HL-60/S4 treated with phorbol 12-myristate 13-acetate at 8.2 ng/mL for 4 days and 3 days (cell line): Measurements from ENCODE around the gene RXFP1.

ENCODE experiments used
- in situ Hi-C: fragments of 300-500 bp; cut with MboI; formaldehyde crosslinking; loops from 2 replicates; pipeline ENCODE4 v1.15.0; 2022; ENCODE audit warnings: low sequenced_read_pairs

The RXFP1 gene

DNA sequence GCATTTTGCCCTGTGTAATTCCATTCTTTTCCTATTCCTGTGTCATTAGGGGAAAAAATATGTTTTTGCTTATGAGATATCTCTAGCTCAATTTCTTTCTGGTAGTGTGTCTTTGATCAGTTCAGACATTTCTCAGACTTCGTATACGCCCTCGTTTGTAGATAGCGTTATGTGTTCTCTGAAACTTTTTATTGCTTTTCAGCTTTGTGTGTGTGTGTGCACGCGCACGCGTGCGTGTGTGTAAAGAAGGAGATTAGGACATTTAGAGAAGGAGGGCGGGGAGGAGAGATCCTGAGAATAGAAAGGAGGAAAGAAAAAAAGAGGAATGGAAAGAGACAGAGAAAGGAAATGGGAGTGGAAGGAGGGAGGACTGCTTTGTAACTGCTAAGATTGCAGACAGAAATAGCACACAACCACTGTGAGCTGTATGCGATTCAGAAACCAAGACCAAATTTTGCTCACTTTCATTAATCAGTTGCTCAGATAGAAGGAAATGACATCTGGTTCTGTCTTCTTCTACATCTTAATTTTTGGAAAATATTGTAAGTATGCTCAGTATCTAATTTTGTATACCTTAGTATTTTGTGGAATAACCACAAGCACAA is at the start of gene RXFP1:
Gene RXFP1 (plus strand): TSS at position 399 of the 605 bp plus-strand sequence. CDS start 95 bp downstream, at position 494.
- in situ Hi-C loops, result no loop called here

DNA sequence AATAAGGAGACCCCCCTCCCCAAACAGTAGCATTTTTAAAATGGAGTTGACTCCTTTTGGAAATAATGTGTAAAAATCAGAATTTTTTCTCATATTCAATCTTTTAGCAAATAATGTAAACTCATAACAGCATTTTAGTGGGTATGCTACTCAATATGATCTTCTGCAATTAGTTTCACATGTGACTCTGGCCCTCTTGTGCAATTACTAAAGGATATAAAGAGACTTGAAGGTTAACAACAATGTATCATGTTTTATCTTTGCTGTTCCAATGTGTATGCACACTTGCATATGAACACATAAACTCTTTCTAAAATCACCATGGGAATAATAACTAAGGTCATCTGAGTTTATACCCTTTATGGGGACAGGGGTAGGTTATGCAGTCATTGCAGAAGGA is 39.9 kb upstream of the RXFP1 start:
- in situ Hi-C loops, result loop anchor here (25.0 kb wide), 1 partner anchor 130 kb away; no protein-coding TSS in a partner anchor

DNA sequence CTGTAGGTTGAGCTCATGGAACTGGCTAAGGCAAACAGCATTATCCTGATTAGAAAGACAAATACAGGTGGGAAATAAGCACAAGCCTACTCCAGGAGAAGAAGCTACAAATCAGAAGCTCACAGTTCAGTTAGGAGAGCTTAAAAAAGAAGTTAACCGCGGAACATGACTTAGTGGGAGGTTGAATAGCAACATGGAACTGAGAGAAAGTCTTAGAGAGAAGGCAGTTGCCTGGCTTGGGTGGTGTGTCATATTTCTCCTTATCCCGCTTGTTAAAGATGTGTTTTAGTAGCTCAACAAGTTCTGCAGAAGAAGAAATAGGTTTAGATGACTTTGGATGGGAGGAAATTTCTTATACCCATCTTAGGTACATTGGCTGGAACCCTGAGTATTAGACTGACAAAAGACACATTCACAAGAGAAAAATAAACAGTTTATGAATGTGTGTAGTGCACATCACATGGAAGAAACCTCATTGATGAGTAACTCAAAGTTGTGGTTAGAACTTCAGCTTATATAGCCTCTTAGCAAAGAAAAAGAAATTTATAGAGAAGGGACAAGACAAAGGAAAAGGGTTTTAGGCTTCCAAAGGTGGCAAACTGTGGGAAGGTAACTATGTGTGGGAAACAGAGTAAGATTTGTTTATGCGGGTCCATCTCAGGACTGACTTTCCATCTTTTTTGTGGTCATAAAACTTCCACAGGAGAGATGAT is 37.4 kb upstream of the RXFP1 start:
- in situ Hi-C loops, result loop anchor here (25.0 kb wide), 1 partner anchor 128 kb away; no protein-coding TSS in a partner anchor

DNA sequence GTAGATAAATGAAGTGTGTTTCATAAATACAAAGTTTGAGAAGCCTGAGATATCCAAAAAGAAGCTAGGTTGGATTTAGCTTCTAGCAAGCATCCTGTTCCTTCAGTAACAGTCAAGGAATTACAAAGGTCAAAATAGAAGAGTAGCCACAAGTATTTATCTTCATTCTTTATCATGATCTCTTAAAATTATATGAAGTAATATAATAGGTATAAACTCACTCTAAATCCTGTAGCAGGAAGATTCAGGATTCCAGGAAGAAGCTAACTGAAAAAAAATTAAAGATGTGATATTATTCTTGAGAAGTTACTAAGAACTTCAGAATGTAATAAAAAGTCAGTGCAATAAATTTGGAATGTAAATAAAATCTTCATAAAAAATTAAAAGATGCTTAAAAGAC is 31.1 kb upstream of the RXFP1 start:
- in situ Hi-C loops, result loop anchor here (25.0 kb wide), 1 partner anchor 122 kb away; no protein-coding TSS in a partner anchor

DNA sequence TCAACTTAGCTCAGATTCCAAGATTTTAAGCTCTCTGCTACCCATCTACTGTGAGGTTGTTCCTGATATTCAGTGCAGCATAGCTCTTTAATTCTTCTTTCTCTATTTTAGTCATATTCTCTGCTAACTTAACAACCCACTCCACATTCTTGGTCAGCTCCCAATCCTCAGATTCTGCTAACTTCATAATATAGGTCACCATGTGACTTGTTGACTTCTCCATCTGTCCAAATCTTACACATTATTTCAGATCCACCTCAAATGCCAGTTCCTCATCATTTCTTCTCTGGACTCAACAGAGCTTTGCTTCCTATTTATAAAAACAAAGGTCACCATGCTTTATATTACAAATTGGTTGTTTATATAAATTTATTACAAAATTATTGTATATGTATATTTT is 29.3 kb upstream of the RXFP1 start:
- in situ Hi-C loops, result loop anchor here (25.0 kb wide), 1 partner anchor 120 kb away; no protein-coding TSS in a partner anchor

DNA sequence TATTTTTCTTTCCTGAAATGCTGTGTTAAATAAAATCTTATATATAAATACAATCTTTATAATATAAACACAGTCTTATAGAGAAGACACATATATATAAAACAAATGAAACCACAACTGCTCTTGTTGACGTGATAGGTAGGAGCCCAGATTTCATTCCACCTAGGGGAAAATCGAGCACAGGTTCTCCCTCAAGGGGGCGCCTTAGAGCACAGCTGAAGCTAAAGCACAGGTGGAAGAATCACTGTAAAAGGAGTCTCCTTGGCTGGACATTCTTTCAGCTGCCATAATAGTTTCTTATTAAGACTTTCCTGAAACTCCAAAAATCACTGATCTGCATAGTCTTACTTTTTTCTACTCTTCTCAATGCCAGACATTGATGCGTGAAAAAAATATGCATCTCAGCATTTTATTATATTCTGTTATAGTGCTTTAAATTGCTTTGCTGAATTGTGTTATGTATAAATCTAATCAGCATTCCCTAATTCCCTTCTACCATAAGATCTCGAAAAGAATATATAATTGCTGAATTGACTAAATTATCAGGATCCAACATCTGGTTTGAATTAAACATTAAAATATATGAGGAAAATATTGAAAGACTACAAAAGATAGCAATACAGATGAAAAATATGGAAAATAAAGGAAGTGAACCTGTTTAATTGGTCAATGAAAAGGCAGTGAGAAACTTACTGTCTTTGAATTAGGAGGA is 25.5 kb upstream of the RXFP1 start:
- in situ Hi-C loops, result loop anchor here (25.0 kb wide), 1 partner anchor 116 kb away; no protein-coding TSS in a partner anchor

DNA sequence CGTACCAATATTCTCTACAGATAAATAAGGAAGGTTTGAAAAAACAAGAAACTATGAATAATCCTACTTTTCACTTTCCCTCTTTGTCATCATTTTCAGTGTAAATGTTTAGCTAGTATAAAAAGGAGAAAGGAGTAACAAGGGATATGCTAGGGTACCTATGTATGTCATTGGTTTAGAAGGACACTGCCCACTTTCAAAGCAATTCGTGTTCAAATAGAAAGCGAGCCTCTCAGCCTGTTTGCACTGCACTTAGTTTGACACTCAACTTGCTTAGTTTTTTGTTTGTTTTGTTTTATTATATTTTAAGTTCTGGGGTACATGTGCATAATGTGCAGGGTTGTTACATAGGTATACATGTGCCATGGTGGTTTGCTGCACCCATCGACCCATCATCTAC is 21.6 kb upstream of the RXFP1 start:
- in situ Hi-C loops, result no loop called here

DNA sequence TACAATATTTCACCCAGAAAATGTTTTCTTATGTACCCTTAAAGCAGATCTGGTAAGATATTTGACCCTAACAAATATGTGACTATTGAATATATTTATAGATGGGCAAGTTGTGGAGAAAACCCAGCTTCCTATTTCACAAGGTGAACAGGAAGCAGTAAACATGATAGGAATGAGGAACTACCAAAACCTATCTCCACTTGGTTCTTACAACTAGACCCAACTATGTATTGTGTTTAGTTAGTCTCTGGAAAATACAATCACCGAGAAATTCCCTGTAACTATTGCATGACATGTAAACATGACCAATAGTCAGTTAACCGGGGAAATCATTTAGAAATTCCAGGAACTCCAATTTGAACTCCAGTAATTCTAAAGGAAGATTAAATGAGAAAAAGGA is 8.4 kb upstream of the RXFP1 start:
- in situ Hi-C loops, result no loop called here

DNA sequence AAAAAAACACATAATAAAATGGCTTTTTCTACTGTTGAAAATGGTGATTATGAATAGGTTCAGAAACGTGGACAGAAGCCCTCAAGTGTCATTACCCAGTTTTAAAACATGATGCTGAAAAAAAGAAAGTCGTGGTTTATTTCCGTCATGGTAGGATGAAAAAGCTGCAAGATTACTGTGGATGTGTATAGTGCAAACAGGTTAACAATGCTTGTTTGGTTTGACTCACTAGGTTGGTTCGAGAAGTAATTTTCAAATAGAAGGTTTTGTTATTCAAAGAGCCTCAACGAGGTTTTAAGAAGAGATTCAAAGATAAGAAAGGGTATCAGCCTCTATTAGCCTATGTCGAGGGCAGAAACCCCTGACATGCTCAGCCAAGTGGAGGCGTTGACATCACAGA is 2.5 kb upstream of the RXFP1 start:
- in situ Hi-C loops, result no loop called here

DNA sequence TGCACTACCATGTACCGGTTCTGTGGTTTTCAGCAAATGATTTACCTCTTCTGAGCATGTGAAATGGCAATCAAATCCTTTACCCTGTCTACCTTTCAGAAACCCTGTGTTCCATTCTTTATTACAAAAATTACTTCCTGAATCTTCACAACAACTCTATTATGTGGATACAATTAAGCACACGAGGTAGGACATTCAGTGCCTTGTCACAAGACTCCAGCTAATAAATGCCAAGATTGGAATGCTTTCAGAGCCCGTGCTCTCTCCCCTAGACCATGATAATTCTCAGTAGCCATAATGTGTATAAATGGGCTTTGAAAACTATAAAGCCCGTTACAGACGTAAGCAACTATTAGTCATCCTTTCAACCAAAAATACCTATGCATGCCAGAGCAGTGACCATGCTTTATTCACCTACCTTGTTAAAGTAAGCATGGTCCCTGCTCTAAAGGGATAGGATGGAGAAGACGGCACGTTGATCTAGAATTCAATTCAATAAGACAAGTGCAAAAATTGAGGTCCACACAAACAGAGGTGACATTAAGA is 2.4 kb downstream of the RXFP1 start:
- in situ Hi-C loops, result no loop called here

DNA sequence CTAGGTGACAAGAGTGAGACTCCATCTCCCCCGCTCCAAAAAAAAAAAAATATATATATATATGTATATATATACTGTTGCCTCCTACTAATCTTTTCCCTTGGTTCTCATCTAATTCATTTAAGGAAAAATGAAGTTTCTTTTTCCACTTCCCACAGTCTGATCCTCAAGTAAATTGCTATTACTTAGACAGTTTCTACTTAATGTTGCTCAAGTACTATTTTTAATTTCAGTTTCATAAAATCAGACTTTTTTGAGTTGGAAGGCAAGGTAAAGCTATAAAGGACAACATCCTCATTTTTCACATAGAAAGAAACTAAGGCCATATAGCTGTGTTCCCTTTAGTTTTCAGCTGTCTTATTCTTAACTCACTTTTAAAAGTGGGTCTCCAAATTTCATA is 5.8 kb downstream of the RXFP1 start:
- in situ Hi-C loops, result no loop called here

DNA sequence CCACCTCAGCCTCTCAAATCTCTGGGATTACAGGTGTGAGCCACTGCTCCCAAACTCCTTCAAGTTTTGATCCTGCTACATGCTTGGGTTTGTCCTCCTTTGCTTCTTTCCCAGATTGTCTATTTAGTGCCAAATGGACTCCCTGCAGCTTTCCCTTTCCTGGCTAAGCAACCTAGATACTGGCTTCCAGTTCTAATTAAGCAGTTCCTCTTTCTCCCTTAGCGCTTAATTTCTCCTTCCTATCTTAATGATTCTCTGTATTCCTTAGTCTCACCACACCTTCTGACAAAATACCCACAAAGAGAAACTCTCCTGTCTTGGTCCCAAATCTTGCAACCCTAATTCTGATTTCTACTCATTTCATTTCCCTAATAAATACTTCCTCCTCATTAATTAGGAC is 7.8 kb downstream of the RXFP1 start:
- in situ Hi-C loops, result no loop called here

DNA sequence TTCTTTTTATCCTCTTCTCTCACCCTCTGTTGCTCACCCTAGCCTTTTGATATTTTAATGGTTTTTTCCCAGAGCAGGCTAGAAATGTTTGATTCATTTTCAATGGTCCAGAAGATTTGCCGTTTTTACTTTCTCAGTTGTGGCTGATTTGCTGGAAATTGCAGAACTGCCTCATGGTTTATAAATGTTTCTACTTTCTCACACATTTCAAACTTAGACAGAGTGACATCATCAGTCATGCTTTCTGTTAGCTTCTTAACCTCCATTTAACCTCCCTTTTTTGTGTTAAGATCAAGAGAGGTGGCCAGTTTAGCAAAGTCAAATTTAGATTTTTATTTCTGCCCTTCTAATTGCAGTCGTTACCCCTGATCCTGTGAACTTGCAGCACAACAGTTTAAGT is 8.7 kb downstream of the RXFP1 start:
- in situ Hi-C loops, result no loop called here

DNA sequence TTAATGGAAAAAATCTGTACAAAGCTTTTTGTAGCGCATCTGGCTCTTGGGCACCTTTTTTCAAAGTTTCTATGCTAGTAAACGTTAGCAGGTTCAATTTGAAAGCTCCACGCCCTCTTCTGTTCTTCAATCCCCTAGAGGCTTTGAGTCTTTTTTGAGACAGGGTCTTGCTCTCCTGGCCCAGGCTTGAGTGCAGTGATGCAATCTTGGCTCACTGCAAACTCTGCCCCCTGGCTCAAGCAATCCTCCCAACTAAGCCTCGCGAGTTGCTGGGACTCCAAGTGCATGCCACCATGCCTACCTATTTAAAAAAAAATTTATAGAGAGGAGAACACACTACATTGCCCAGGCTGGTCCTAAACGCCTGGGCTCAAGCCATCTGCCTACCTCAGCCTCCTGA is 9.2 kb downstream of the RXFP1 start:
- in situ Hi-C loops, result no loop called here

DNA sequence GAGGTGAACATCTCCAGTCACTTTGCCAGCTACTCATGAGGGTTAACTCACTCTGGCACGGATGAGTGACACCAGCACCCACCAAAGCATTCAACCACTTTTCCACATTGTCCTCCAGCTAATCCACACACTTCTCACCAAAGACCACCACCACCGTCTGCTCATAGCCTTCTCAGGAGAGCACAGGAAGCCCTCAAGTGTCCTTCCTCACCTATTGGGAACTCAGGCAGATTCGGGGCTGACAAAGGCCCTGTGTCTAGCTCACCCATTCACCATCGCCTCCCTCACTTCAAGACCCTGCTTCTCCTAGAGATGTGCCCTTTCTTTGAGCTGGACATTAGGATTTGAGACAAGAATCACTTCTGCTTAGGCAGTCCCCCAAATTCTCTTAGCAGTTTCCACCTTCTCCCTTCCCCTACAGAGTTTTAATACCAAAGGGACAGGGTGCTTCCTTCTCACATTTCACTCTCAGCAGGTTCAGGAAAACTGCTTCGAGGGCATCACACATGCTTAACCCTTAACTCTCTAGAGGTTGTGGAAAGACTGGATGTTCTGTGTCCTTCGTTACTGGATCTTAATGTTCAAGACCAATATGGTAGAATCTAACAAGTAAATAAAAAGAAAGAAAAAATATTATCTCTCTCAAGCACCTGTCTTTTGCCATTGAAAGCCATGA is 11.0 kb downstream of the RXFP1 start:
- in situ Hi-C loops, result no loop called here

DNA sequence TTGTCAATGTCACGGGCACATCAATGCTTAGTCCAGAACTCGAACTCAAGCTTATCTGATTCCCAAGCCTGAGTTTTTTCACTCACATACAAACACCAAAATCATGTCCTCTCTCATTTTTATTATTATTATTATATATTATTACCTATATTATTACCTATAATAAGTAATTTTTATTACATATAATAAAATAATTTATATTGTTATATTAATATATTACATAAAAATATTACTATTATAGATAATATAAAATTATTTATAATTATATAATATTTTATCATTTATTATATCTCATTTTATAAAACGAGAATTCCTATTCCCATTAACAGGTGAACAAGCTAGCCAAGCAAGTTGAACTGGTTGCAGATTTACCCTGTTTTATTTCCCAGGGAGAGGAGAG is 13.0 kb downstream of the RXFP1 start:
- in situ Hi-C loops, result no loop called here

DNA sequence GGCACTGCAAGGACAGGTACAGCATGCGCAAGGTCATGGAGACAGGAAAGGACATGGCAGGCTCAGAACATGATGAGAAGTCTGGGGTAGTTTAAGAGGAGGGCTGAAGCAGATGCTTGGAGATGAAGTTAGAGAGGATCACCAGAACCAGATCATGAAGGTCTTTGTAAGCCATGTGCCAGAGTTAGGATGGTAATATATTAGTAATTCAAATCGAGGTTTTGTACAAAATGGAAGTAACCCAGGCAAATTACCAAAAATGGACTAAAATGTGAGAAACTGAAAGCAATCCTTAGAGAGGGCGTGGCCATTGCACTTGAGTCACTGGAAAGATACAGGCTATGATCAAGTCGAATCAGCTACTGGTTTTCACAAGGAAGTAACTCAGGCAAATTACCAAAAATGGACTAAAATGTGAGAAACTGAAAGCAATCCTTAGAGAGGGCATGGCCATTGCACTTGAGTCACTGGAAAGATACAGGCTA is 13.5 kb downstream of the RXFP1 start:
- in situ Hi-C loops, result no loop called here

DNA sequence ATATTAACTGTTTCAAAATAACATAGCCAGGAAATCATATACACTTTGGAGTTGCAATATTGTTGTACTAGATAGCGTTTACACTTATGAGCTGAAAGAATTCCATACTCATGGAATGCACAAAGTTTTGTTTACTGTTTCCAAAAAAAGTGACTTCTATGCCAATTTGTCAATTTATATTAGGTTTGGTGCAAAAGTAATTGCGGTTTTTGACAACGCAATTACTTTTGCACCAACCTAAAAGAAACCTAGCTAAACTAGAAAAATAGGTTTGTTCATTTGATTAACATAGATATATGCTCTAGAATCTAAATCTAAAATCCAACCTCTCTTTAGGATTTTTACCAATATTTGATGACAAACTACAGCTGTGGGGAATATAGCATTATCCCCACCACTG is 15.2 kb downstream of the RXFP1 start:
- in situ Hi-C loops, result no loop called here

DNA sequence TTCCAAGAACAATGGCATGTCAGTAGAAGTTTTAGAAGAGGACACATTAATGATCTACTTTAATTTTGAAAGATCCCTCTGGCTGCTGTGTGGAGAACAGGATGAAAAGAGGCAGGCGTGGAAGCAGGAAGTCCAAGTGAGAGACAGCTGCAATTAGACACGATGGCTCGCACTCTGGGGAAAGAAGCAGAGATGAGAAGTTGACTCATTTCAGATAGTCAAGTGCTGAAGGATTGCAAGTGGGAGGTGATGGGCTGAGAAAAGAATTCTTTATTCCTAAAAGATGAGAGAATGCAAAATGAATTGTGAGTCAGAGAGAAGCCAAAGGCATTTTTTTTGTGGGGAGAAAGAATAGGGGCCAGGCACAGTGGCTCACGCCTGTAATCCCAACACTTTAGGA is 16.5 kb downstream of the RXFP1 start:
- in situ Hi-C loops, result no loop called here

DNA sequence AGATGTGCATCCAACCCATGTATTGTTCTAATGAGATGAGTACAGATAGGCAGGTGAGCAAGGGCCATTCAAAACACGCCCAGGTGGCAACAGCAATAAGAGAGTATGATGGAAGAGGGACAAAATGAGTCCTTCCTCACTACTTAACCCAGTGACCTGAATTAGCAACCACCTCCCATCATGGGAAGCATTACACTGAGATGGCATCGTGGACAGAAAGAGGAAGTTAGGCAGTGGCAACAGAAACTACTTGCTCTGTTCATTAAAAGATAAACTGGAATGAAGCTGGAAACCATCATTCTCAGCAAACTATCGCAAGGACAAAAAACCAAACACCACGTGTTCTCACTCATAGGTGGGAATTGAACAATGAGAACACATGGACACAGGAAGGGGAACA is 17.2 kb downstream of the RXFP1 start:
- in situ Hi-C loops, result no loop called here
